ENCODE measurements around the gene TRMT10A. TPM values are rescaled to one million over a fixed set of nuclear protein-coding genes. Genes with fewer than 3 reads are reported as not detected.
"Not testable (repeated sequence)": the region's sequence is repeated elsewhere in the genome, so short reads cannot be mapped to it uniquely, and the experiment has no call there.

The TRMT10A gene
- total RNA-seq, 1 donor from 2014 or later: 5.3 TPM

GRCh38 chr4:99564921-99565320, 1.1 kb upstream of the TRMT10A start:
- no peak for FAIRE-seq
- no peak for DNase-seq (ENCODE audit: low spot score in 2 of 2)

- FAIRE-seq (no peak), DNase-seq (ENCODE audit: low spot score in 2 of 2) (no peak)
Observed at GRCh38 chr4:99552872-99553271, 11.0 kb downstream of the TRMT10A start.

GRCh38 chr4:99540277-99540939, 23.4 kb downstream of the TRMT10A start:
- no peak for DNase-seq (ENCODE audit: low spot score in 2 of 2)
- no peak for FAIRE-seq

GRCh38 chr4:99537674-99538073, 26.2 kb downstream of the TRMT10A start:
- DNase-seq (ENCODE audit: low spot score in 2 of 2): no peak
- no peak for FAIRE-seq

- no peak for FAIRE-seq
- DNase-seq (ENCODE audit: low spot score in 2 of 2): no peak
Observed at GRCh38 chr4:99536848-99537247, 27.0 kb downstream of the TRMT10A start.

GRCh38 chr4:99536271-99536670, 27.6 kb downstream of the TRMT10A start:
- FAIRE-seq (no peak), DNase-seq (ENCODE audit: low spot score in 2 of 2) (no peak)

GRCh38 chr4:99534699-99535098, 29.1 kb downstream of the TRMT10A start:
- FAIRE-seq; DNase-seq (ENCODE audit: low spot score in 2 of 2): not testable (repeated sequence)

GRCh38 chr4:99529956-99530355, 33.9 kb downstream of the TRMT10A start:
- DNase-seq (ENCODE audit: low spot score in 2 of 2) (no peak), FAIRE-seq (no peak)

- FAIRE-seq (no peak), DNase-seq (ENCODE audit: low spot score in 2 of 2) (no peak)
Observed at GRCh38 chr4:99529228-99529627, 34.6 kb downstream of the TRMT10A start.

- FAIRE-seq: no peak
- DNase-seq (ENCODE audit: low spot score in 2 of 2): no peak
Observed at GRCh38 chr4:99518601-99519295, 45.1 kb downstream of the TRMT10A start.

- DNase-seq (ENCODE audit: low spot score in 2 of 2) (no peak), FAIRE-seq (no peak)
Observed at GRCh38 chr4:99510721-99511120, 53.1 kb downstream of the TRMT10A start, which contains the start of gene C4orf17. Gene C4orf17, plus strand, starts transcription at chr4:99511021. Its CDS starts 2,061 bp downstream, at chr4:99513082.

GRCh38 chr4:99507762-99508161, 56.1 kb downstream of the TRMT10A start:
- FAIRE-seq: no peak

GRCh38 chr4:99507349-99507748, 56.5 kb downstream of the TRMT10A start:
- FAIRE-seq (no peak), DNase-seq (ENCODE audit: low spot score in 2 of 2) (no peak)

More at GRCh38 chr4:99507762-99508161, 56.1 kb downstream of the TRMT10A start:
- DNase-seq (ENCODE audit: low spot score in 2 of 2): no peak

- FAIRE-seq (no peak), DNase-seq (ENCODE audit: low spot score in 2 of 2) (no peak)
Observed at GRCh38 chr4:99506781-99507180, 57.1 kb downstream of the TRMT10A start.

- DNase-seq (ENCODE audit: low spot score in 2 of 2) (no peak), FAIRE-seq (no peak)
Observed at GRCh38 chr4:99504804-99505502, 58.9 kb downstream of the TRMT10A start.

Other genes with a start within 250 kb of the TRMT10A start
- gene ADH1B, start 242.6 kb downstream of the TRMT10A start, total RNA-seq: not detected
- not detected for gene ADH1C, start 211.3 kb downstream of the TRMT10A start, total RNA-seq
- not detected for gene ADH7, start 128.7 kb downstream of the TRMT10A start, total RNA-seq
- gene C4orf17, start 53.0 kb downstream of the TRMT10A start, total RNA-seq: not detected
- 2.0 TPM for gene MTTP, start 10.8 kb upstream of the TRMT10A start, total RNA-seq
- gene C4orf54, start 93.8 kb upstream of the TRMT10A start, total RNA-seq: under 0.01 TPM

Data from frontal cortex (tissue), 4 donors.